ENCODE data around the gene MLPH.

DNA sequence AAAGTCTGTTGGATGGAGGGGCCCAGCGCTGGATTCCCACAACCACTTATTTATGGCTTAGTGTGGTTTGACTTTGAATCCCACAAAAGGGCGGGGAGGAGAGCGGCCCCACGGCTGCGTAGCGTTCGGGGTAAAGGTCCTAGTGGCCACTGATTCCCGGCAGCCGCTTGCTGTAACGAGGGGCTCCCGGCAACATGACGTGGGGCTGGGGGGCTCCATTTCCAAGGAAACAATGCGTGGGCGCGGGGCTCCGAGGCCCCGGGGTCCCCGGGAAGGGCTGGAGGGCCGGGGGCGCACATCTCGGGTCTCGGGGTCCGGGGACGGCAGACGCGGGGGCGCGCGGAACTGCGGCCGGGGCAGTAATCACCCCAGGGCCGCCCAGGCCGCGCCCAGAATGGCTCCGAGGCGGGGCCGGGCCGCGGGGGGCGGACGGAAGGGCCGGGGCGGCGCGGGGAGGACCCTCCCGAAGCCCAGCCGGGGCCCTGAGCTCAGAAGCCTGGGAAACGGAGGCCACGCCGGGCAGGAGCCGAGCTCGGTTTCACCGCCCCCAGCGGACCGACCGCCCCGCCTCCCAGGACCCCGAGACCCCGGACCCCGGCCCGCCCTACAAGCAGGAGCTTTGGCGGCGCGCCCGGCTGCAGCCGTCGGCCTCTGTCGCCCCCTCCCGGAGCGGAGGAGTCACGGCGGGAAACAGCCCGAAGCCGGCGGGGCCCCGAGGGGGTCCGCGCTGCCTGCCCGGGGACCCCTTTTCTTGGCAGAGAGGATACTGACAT lies 11.9 kb upstream of the MLPH start:
- no peak for TF ChIP-seq ZBTB33 (IDR thresholded peaks at IDR 0.05)
- TF ChIP-seq CTCF (IDR thresholded peaks at IDR 0.05; ENCODE audit: low read depth, low read length, missing input control): peak; percentile 70
- TF ChIP-seq, protein P1, sequence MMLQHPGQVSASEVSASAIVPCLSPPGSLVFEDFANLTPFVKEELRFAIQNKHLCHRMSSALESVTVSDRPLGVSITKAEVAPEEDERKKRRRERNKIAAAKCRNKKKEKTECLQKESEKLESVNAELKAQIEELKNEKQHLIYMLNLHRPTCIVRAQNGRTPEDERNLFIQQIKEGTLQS (IDR thresholded peaks at IDR 0.05): no peak
- no peak for TF ChIP-seq EGR1 (IDR thresholded peaks at IDR 0.05; ENCODE audit: low read depth in 2 of 2)
- no peak for TF ChIP-seq TAF1 (conservative IDR thresholded peaks at IDR 0.05)
- no peak for TF ChIP-seq NR2F2 (IDR thresholded peaks at IDR 0.05)
- peak; percentile 68 to 70 for TF ChIP-seq RAD21 (IDR thresholded peaks at IDR 0.05)
